ENCODE data around the gene OCSTAMP.

Gene OCSTAMP, protein sequence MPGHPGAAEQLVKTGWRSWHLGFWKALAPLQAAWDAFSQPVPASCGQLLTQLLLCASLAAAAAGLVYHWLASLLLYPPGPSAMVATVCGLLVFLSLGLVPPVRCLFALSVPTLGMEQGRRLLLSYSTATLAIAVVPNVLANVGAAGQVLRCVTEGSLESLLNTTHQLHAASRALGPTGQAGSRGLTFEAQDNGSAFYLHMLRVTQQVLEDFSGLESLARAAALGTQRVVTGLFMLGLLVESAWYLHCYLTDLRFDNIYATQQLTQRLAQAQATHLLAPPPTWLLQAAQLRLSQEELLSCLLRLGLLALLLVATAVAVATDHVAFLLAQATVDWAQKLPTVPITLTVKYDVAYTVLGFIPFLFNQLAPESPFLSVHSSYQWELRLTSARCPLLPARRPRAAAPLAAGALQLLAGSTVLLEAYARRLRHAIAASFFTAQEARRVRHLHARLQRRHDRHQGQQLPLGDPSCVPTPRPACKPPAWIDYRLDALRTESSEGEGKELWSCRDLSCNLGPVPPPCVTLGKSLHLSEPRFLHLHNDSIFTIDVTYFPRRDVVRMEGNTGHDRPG

DNA sequence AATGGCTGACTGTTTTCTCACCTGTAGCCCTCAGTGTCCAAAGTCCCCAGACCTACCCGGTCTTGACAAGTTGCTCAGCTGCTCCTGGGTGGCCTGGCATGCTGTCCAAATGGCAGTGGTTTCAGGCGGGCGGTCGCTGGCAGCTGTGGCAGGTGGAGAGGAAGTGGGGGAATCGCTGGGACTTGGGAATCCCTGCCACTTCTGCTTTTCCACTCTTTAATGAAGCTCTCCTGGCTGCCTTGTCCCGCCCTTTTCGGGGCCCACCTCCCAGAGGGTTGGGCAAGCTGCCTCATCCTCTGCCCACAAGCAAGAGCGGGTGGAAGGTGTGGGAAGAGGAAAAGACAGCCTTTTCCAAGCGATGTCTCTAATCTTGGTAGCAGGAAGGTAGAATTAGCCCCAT is at the start of gene OCSTAMP:
OCSTAMP (minus strand) TSS at position 194 of the 400 bp plus-strand sequence; CDS start at position 100, 94 bp downstream.
- no peak for DNase-seq

GRCh38 chr20:46599227-46599987 is 49.0 kb upstream of the OCSTAMP start:
- DNase-seq: no peak

DNA sequence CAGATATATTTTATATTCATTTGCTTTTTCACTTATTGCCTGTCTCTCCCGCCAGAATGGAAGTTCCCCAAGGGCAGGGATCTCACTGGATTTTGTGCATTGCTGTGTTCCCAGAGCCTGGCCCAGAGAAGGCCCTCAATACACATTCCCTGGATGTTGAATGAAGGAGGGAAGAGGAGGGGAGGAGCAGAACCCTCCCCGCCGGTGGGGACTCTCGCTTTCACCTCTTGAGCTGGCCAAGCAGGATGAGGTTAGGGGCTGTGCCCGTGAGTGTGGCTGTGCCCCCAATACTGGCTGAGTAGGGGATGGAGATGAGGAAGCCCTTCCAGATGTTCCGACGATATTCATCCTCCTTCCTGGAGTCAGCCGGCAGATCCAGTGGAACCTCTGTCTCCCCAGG is 45.5 kb upstream of the OCSTAMP start:
- DNase-seq: no peak

GRCh38 chr20:46594725-46595124 is 44.3 kb upstream of the OCSTAMP start:
- DNase-seq: no peak

DNA sequence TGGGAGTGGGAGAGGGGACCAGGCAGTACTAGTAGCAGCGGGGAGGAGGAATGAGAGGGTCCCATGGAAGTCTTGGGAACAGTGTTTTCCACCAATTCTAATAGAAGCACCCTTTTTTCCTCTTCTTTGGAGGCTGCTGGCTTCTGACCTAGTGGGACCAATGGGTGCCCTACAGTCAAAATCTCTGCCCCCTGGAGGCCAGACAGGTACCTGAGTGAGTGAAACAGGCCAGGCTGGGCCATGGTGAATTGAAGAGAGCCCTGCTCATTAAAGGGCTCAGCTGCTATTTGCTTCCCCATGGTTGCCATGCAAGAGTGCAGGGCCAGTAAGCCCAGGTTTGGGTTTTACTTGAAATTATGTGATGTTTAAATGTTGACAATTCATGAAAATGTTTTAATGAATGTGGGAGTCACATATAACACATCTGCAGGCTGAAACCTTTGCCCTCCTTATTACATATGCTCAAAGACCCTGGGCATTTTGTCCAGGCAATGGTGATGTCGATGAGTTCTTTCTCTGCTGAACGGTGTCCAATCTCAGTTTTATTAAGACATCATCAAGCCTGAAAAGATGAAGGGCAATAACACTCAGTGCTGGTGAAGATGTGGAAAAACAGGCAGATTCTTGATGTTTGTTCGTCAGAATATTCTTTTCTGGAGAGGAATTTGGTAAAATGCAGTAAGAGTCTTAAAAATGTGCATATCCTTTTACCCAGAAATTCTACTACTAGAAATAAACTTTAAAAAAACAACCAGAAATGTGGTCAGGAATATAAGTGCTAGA is 42.3 kb upstream of the OCSTAMP start:
- DNase-seq: no peak

DNA sequence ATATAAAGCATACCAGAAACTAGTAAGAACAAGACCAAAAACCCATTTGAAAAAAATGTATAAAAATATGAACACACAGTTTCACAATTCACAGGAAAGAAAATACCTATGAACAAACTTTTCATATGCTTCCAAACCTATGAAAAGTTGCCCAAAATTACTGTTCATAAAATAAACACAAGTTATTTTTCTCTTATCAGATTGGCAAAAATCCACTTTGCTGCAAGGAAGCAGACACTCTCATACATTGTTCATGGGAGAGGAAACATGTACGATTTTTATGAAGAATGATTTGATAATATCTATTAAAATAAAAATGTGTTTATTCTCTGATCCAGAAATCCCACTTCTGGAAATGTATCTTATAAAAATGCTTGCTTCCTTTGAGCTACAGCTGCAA is 40.0 kb upstream of the OCSTAMP start:
- DNase-seq: no peak

DNA sequence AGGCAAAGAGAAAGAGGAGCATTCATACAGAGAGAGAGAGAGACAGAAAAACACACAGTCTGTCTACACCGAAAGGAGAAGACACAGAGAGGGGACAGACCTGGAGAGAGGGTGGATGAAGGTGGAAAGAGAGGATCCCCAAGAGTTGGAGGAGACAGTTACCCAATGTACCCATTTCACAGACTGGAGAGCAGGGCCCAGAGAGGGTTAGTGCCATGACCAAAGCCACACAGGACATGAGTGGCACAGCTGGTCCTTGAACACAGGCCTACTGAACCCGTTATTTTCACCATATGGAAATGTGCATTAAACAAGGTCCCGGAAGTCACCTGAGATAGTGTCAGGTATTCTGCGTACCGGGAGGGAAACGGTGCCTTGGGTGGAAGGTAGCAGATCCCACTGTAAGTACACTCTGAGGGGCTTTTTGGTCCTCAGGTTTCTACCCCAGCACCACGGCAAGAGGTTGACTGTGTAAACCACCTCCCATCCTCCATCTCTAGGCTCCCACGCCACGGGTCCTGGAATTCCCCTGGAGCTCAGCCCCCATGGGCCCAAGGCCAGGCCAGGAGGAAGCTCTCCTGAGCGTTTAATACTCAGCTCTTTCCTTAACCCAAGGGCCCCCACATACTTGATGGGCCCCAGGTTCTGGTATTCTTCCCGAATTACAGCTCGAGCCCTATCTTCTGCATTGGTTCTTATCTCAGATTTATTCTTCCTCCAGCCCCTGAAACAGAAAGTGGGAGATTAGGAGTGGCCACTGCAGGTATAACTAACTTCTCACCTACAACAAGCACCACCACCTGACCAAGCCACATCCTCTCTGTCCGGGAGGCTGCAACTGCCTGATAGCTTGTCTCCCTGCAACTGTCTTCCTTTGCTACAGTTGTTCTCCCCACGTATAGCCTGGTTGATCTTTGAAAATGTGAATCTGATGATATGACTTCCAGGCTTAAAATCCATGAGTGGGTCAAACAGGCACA is 38.4 kb upstream of the OCSTAMP start:
- no peak for DNase-seq

GRCh38 chr20:46587986-46588385 is 37.5 kb upstream of the OCSTAMP start:
- no peak for DNase-seq

GRCh38 chr20:46586724-46587123 is 36.3 kb upstream of the OCSTAMP start:
- DNase-seq: no peak

GRCh38 chr20:46584508-46584907 is 34.1 kb upstream of the OCSTAMP start:
- DNase-seq: no peak

- DNase-seq: no peak
These were observed 33.2 kb upstream of the OCSTAMP start for GRCh38 chr20:46583411-46584214.

- no peak for DNase-seq
These were observed 32.2 kb upstream of the OCSTAMP start for GRCh38 chr20:46582648-46583047.

- DNase-seq: no peak
These were observed 30.9 kb upstream of the OCSTAMP start for GRCh38 chr20:46581391-46581790.

- DNase-seq: no peak
These were observed 30.3 kb upstream of the OCSTAMP start for GRCh38 chr20:46580613-46581205.

- no peak for DNase-seq
These were observed 28.3 kb upstream of the OCSTAMP start for GRCh38 chr20:46578745-46579144.

DNA sequence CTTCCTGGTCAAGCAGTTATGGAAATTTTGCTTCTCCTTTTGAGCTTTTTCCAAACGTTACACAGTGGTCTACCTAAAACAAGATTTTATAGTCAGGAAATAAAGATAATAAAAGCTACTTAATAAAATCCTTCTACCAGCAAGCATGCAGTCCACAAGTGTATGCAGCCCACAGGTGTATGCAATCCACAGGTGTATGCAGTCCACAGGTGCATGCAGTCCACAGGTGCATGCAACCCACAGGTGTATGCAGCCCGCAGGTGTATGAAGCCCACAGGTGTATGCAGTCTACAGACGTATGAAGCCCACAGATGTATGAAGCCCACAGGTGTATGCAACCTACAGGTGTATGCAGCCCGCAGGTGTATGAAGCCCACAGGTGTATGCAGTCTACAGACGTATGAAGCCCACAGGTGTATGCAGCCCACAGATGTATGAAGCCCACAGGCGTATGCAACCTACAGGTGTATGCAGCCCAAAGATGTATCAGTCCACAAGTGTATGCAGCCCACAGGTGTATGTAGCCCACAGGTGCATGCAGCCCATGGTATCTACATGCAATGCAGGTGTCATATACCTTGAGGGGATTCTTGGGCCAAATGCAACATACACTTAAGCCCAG is 26.4 kb upstream of the OCSTAMP start:
- DNase-seq: no peak

GRCh38 chr20:46575937-46576461 is 25.5 kb upstream of the OCSTAMP start:
- DNase-seq: no peak

DNA sequence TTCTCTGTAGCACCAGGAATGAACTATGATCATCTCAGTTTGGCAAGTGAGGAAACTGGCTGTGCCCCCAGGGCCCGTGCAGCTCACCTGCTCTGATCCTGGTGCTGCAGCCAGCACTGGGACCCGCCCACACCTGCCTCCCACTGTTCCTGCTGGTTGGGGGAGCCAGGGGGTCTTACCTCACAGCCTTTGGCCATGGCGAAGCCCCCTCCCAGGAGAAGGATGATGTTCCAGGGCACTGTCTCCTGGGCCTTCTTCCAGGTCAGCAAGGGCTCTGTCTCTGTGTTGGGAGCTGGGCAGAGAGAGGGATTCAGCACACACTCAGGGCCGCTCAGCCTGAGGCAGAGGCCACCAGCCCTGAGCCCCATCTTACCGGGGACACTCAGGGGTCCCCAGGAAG is 24.9 kb upstream of the OCSTAMP start:
- no peak for DNase-seq

DNA sequence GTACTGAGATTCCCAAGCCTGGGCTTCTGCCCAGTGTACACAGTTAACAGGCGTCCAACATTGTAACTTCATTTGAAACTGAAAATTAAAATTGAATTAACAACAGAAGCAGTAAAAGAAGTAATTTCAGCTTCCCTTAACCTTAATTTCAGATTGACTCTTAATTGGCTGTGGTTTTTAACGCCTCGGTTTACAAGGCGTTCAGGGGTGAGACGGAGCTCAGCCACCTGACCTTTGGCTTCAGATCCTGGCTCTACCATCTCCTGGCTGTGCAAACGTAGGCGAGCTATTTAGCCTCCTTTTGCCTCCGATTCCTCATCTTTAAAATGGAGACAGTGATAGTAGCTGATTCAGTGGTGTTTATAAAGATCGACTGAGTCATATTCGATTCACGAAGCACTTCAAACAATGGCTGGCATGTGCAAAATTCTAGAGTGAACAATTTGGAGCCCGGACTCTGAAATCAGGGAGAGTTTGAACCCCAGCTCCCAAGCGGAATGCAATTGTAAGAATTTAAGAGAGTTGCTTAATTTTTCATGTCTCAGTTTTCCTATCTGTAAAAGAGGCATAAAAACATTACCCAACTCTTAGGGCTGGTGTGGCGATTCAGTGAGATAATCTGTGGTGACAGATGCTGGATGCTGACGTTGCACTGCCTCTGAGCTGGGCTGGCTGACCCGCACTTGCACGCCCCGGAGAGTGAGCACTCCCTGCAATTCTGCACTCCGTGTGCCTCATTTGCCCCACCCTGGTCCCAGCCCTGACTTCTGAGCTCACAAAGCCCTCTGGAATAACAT is 23.5 kb upstream of the OCSTAMP start:
- DNase-seq: no peak

Data from NCI-H1436 (cell line).